GM10266 (cell line): ENCODE results near the gene NDUFC2.
"Not testable (repeated sequence)": the region's sequence is repeated elsewhere in the genome, so short reads cannot be mapped to it uniquely, and the experiment has no call there.

Experiments
- DNase-seq: peaks from one replicate; pipeline ENCODE4 v3.0.0; 2012; ENCODE audit errors: extremely low spot score
- CTCF ChIP-seq: IDR thresholded peaks from 2 replicates; pipeline ENCODE4 v1.5.1; 2012; ENCODE audit warnings: mild to moderate bottlenecking, low read depth; ENCODE audit not compliant: control insufficient read depth, insufficient read depth; ENCODE audit errors: missing control alignments

The NDUFC2 gene

GRCh38 chr11:78085972-78086371 lies 6.3 kb upstream of the NDUFC2 start:
- DNase-seq, result no peak
- no peak for TF ChIP-seq CTCF

GRCh38 chr11:78084506-78084905 lies 4.8 kb upstream of the NDUFC2 start:
- DNase-seq, result not testable (repeated sequence)

- no peak for TF ChIP-seq CTCF
These were observed 3.4 kb upstream of the NDUFC2 start for GRCh38 chr11:78083021-78083420.

GRCh38 chr11:78082146-78082545 lies 2.5 kb upstream of the NDUFC2 start:
- no peak for DNase-seq
- TF ChIP-seq CTCF, result no peak

More at GRCh38 chr11:78083021-78083420, 3.4 kb upstream of the NDUFC2 start:
- no peak for DNase-seq

GRCh38 chr11:78081583-78081982 lies 1.9 kb upstream of the NDUFC2 start:
- no peak for TF ChIP-seq CTCF
- DNase-seq, result no peak

GRCh38 chr11:78080818-78081495 lies 1.3 kb upstream of the NDUFC2 start:
- TF ChIP-seq CTCF, result no peak
- no peak for DNase-seq

GRCh38 chr11:78080084-78080817 lies 589 bp upstream of the NDUFC2 start:
- no peak for TF ChIP-seq CTCF
- DNase-seq, result no peak
